CD14-positive monocyte (primary cell): ENCODE results near the gene GLB1L2. TPM values are rescaled to one million over a fixed set of nuclear protein-coding genes. Genes with fewer than 3 reads are reported as not detected.

Experiments used
- DNase-seq, 3 donors: peaks; one replicate each; pipeline ENCODE4 v3.0.0-alpha.2; 2011 to 2022
- H2AFZ ChIP-seq: 2 replicates; pipeline ENCODE4 v1.6.0; 2012; ENCODE audit warnings: mild to moderate bottlenecking, low read depth, low read length, inconsistent platforms; ENCODE audit not compliant: insufficient read depth, poor library complexity, severe bottlenecking
- H3K27ac ChIP-seq, 2 donors: 1 replicate in 1 of 2; 2 replicates in 1 of 2; pipeline ENCODE4 v1.5.1; 2012 to 2013; ENCODE audit warnings: low read length in 2 of 2, control low read depth in 1 of 2, inconsistent platforms in 1 of 2, low read depth in 1 of 2, mild to moderate bottlenecking in 1 of 2
- H3K27me3 ChIP-seq, 2 donors: one replicate each; pipeline versions ENCODE4 v1.6.0 to v1.6.1; 2011 to 2013; ENCODE audit warnings: low read length in 2 of 2; ENCODE audit not compliant: control insufficient read depth in 2 of 2, insufficient read depth in 2 of 2
- H3K36me3 ChIP-seq, 2 donors: replicated peaks in 1 of 2; 1 replicate in 1 of 2; 2 replicates in 1 of 2; pipeline versions ENCODE4 v1.5.1 to v1.6.1; 2012 to 2013; ENCODE audit warnings: low read length in 2 of 2, control low read depth in 1 of 2, inconsistent platforms in 1 of 2, mild to moderate bottlenecking in 1 of 2; ENCODE audit not compliant: insufficient read depth in 2 of 2, control insufficient read depth in 1 of 2
- H3K4me1 ChIP-seq, 2 donors: 1 replicate in 1 of 2; 2 replicates in 1 of 2; pipeline versions ENCODE4 v1.5.1 to v1.6.1; 2012 to 2013; ENCODE audit warnings: low read length in 2 of 2, control low read depth in 1 of 2, inconsistent platforms in 1 of 2, mild to moderate bottlenecking in 1 of 2, moderate library complexity in 1 of 2; ENCODE audit not compliant: insufficient read depth in 2 of 2, control insufficient read depth in 1 of 2
- H3K4me2 ChIP-seq: replicated peaks from 2 replicates; pipeline ENCODE3; 2012; ENCODE audit warnings: low read length, moderate library complexity, mild to moderate bottlenecking; ENCODE audit not compliant: poor library complexity, severe bottlenecking; ENCODE audit errors: extremely low read depth
- H3K4me3 ChIP-seq, 3 experiments: fragments of 200-600 bp in 1 of 3; sonication (generic) in 1 of 3; replicated peaks in 1 of 3; 1 replicate in 2 of 3; 2 replicates in 1 of 3; pipeline ENCODE4 v1.5.1; 2011 to 2013; ENCODE audit warnings: low read length in 3 of 3, mild to moderate bottlenecking in 3 of 3, control low read depth in 2 of 3, low read depth in 2 of 3, inconsistent platforms in 1 of 3, moderate library complexity in 1 of 3
- H3K79me2 ChIP-seq: 2 replicates; pipeline ENCODE4 v1.6.0; 2012; ENCODE audit warnings: mild to moderate bottlenecking, control low read depth, inconsistent platforms, low read length, moderate library complexity; ENCODE audit not compliant: insufficient read depth
- H3K9ac ChIP-seq: 2 replicates; pipeline ENCODE4 v1.6.0; 2017; ENCODE audit warnings: low read length, mild to moderate bottlenecking; ENCODE audit not compliant: insufficient read depth, poor library complexity, severe bottlenecking
- H3K9me3 ChIP-seq, 2 donors: replicated peaks in 1 of 2; 1 replicate in 1 of 2; 2 replicates in 1 of 2; pipeline versions ENCODE4 v1.5.1 to v1.6.1; 2012 to 2013; ENCODE audit warnings: low read length in 2 of 2, control low read depth in 1 of 2; ENCODE audit not compliant: control insufficient read depth in 1 of 2, insufficient read depth in 1 of 2
- H4K20me1 ChIP-seq: 2 replicates; pipeline ENCODE4 v1.6.0; 2012; ENCODE audit warnings: mild to moderate bottlenecking, low read length, control low read depth, moderate library complexity; ENCODE audit not compliant: insufficient read depth
- H3K27ac Mint-ChIP-seq, 7 donors: one replicate each; pipeline ENCODE4 v1.8.0; 2020; ENCODE audit warnings: mild to moderate bottlenecking in 7 of 7, mixed read lengths in 7 of 7, moderate library complexity in 6 of 7, inconsistent platforms in 2 of 7
- H3K27me3 Mint-ChIP-seq, 3 donors: one replicate each; pipeline ENCODE4 v1.8.0; 2021 to 2022; ENCODE audit warnings: low read depth in 3 of 3, mild to moderate bottlenecking in 3 of 3, mixed read lengths in 3 of 3, moderate library complexity in 3 of 3, inconsistent platforms in 1 of 3
- H3K36me3 Mint-ChIP-seq, 2 donors: one replicate each; pipeline ENCODE4 v1.8.0; 2020; ENCODE audit warnings: mixed read lengths in 2 of 2, inconsistent platforms in 1 of 2, mild to moderate bottlenecking in 1 of 2
- H3K4me1 Mint-ChIP-seq: one replicate; pipeline ENCODE4 v1.8.0; 2020; ENCODE audit warnings: mild to moderate bottlenecking, mixed read lengths
- H3K4me3 Mint-ChIP-seq, 2 donors: one replicate each; pipeline ENCODE4 v1.8.0; 2020; ENCODE audit warnings: mild to moderate bottlenecking in 2 of 2, mixed read lengths in 2 of 2, moderate library complexity in 1 of 2
- H3K9me3 Mint-ChIP-seq, 7 donors: one replicate each; pipeline ENCODE4 v1.8.0; 2020 to 2022; ENCODE audit warnings: mixed read lengths in 7 of 7, mild to moderate bottlenecking in 6 of 7, moderate library complexity in 6 of 7, inconsistent platforms in 2 of 7
- CTCF ChIP-seq: fragments of 200-600 bp; IDR thresholded peaks from one replicate; pipeline ENCODE4 v1.8.0; 2022; ENCODE audit warnings: antibody characterized with exemption, mild to moderate bottlenecking
- WGBS: methylation state at CpG from one replicate; pipeline ENCODE4 v1.1.5; 2013; ENCODE audit warnings: missing lambda C conversion rate; ENCODE audit not compliant: insufficient coverage; 5-methylcytosine and 5-hydroxymethylcytosine counted together
- intact Hi-C, 2 donors: fragments of 100-400 bp; cut with micrococcal nuclease; formaldehyde crosslinking; loops; one replicate each; pipeline versions ENCODE4 v1.15.0 to v1.15.1; 2023
- polyA plus RNA-seq, 3 donors: library from polyadenylated mRNA; depleted of rRNA in 1 of 3; unstranded in 2 of 3; stranded (reverse) in 1 of 3; fragments of 300-500 nt in 2 of 3; fragments of >200 nt in 1 of 3; fragmentation: Illumina TruSeq in 2 of 3; gene quantifications; 1 replicate in 2 of 3; 2 replicates in 1 of 3; pipeline ENCODE4 v1.2.3, GENCODE V29; 2012 to 2021

GLB1L2 gene
- polyA plus RNA-seq, 3 donors: not detected

DNA sequence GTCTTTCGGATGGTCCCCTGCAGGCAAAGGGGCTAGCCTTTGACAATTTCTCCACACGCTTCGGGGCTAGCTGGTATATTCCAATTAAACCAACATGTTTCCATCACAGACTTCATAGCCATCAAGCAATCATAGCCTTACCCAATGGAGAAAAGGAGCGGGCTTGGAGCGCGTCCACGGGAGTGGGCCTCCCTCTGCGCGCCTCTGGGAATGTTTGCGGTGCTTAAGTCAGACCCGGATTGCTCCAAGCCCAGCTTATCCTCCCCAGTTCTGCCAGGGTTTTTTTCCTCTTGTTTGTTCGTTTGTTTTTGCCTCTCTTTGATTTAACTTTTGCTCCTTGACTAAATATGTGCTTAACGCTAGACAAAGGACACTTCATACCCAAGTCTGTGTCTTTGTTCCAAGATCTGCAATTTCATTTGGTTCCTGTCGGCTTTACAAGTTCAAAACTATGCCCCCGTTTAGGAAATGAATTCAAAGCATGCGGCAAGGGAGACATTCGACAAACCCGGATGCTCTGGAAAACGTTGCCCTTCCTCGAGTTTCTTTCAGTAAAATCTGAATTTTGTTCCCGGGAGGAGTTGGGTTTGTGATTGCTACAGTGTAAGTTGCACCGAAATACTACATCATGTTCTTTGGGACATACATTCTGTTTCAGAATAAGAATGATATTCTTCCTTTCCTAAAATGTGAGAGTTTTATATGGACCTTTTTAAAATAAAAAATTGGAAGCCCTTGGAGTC lies 1.0 kb upstream of the GLB1L2 start:
- Histone ChIP-seq H3K4me2 (peak overlapping the region; percentile 39), H3K4me1 (peaks cover 6 to 10% of the 10 kb centered on the region in 2 donors), H3K9ac (no peak overlapping the region), H3K36me3 (no peaks in the 10 kb centered on the region), H4K20me1 (no peaks in the 10 kb centered on the region), H2AFZ (no peak overlapping the region), H3K27ac (no peak overlapping the region), H3K27me3 (peaks cover 28 to 52% of the 10 kb centered on the region in 2 donors), H3K4me3 (no peak overlapping the region), H3K79me2 (no peaks in the 10 kb centered on the region), H3K9me3 (peaks cover 0 to 10% of the 10 kb centered on the region in 2 donors)
- Mint-ChIP-seq H3K36me3 (peaks cover 0 to 3% of the 10 kb centered on the region in 2 donors), H3K27me3 (peaks cover 55 to 66% (median 60%) of the 10 kb centered on the region in 3 donors), H3K9me3 (peaks cover 0 to 9% (median 5%) of the 10 kb centered on the region in 7 donors), H3K4me1 (peaks cover 12% of the 10 kb centered on the region), H3K27ac (no peak overlapping the region), H3K4me3 (peak overlapping the region; percentile 45 to 87)
- no peak for DNase-seq
- TF ChIP-seq CTCF: no peak
- 24% methylated on average over 4 of the region's 22 CpGs for WGBS
- intact Hi-C loops: no loop called here

GRCh38 chr11:134332189-134332631 lies 422 bp downstream of the GLB1L2 start:
- Histone ChIP-seq H4K20me1 (no peaks in the 10 kb centered on the region), H2AFZ (peak overlapping the region; percentile 73), H3K27ac (no peak overlapping the region), H3K4me1 (peaks cover 6 to 10% of the 10 kb centered on the region in 2 donors), H3K79me2 (no peaks in the 10 kb centered on the region), H3K9ac (no peak overlapping the region), H3K4me2 (peak overlapping the region; percentile 81), H3K9me3 (peaks cover 0 to 10% of the 10 kb centered on the region in 2 donors), H3K27me3 (peaks cover 28 to 52% of the 10 kb centered on the region in 2 donors), H3K36me3 (no peaks in the 10 kb centered on the region), H3K4me3 (peak overlapping the region; percentile 31 to 71 (median 39))
- peaks cover 48 to 61% (median 52%) of the 10 kb centered on the region in 3 donors for H3K27me3 Mint-ChIP-seq
- DNase-seq: no peak
- H3K27ac Mint-ChIP-seq: no peak overlapping the region
- H3K4me1 Mint-ChIP-seq: peaks cover 12% of the 10 kb centered on the region
- H3K9me3 Mint-ChIP-seq: peaks cover 0 to 8% (median 5%) of the 10 kb centered on the region in 7 donors
- intact Hi-C loops: no loop called here
- peak overlapping the region; percentile 62 to 84 for H3K4me3 Mint-ChIP-seq
- 2% methylated on average over 40 of the region's 40 CpGs for WGBS
- TF ChIP-seq CTCF: no peak
- H3K36me3 Mint-ChIP-seq: peaks cover 0 to 3% of the 10 kb centered on the region in 2 donors
